K562 (cell line): ENCODE measurements around the gene FARSA. TPM values are rescaled to one million over a fixed set of nuclear protein-coding genes. Genes with fewer than 3 reads are reported as not detected.

Source experiments
- CEBPB ChIP-seq: fragments of 450-650 bp; IDR thresholded peaks from 2 replicates; pipeline ENCODE4 v1.6.1; 2016; ENCODE audit warnings: missing genetic modification characterization, missing compliant biosample characterization
- CHAMP1 ChIP-seq: fragments of 450-650 bp; IDR thresholded peaks from 2 replicates; pipeline ENCODE4 v1.6.1; 2016; ENCODE audit warnings: mild to moderate bottlenecking
- HMGN3 ChIP-seq: IDR thresholded peaks from 2 replicates; pipeline ENCODE4 v1.6.1; 2011; ENCODE audit warnings: borderline replicate concordance, low read depth, mild to moderate bottlenecking, mixed read lengths, low read length; ENCODE audit not compliant: insufficient read length; ENCODE audit errors: extremely low read depth
- KDM1A ChIP-seq, 2 experiments: fragments of 450-650 bp; IDR thresholded peaks; 2 replicates each; pipeline ENCODE4 v1.6.1; 2016; ENCODE audit warnings: mild to moderate bottlenecking in 2 of 2
- KDM2B ChIP-seq: fragments of 250-450 bp; sonication (Bioruptor Pico); IDR thresholded peaks from 2 replicates; pipeline ENCODE4 v1.8.0; 2021; ENCODE audit warnings: mild to moderate bottlenecking, moderate library complexity
- KHSRP ChIP-seq: fragments of 450-650 bp; IDR thresholded peaks from 2 replicates; pipeline ENCODE4 v1.6.1; 2017
- POLR2B ChIP-seq: fragments of 450-650 bp; IDR thresholded peaks from 2 replicates; pipeline ENCODE4 v1.6.1; 2018; ENCODE audit warnings: low read depth; ENCODE audit not compliant: partially characterized antibody
- SMARCA4 ChIP-seq: fragments of 450-650 bp; IDR thresholded peaks from 2 replicates; pipeline ENCODE4 v1.6.1; 2016
- SMARCB1 ChIP-seq: IDR thresholded peaks from 2 replicates; pipeline ENCODE4 v1.6.1; 2011; ENCODE audit warnings: improper control_type of control experiment, low read depth; ENCODE audit not compliant: insufficient read length
- SMC3 ChIP-seq: conservative IDR thresholded peaks from 2 replicates; pipeline ENCODE4 v1.6.1; 2011; ENCODE audit warnings: low read depth, low read length, improper control_type of control experiment; ENCODE audit not compliant: insufficient read depth
- SRSF7 ChIP-seq: fragments of 200-400 bp; formaldehyde crosslinking; optimal IDR thresholded peaks from 2 replicates; pipeline ENCODE3; 2017; ENCODE audit warnings: mild to moderate bottlenecking, low read depth, low read length
- TAF7 ChIP-seq: fragments of 450-650 bp; IDR thresholded peaks from 2 replicates; pipeline ENCODE4 v1.6.1; 2016; ENCODE audit warnings: missing genetic modification characterization, missing compliant biosample characterization
- ZNF140 ChIP-seq: fragments of 250-450 bp; sonication (Bioruptor Pico); IDR thresholded peaks from 2 replicates; pipeline ENCODE4 v1.8.0; 2021; ENCODE audit warnings: moderate library complexity, mild to moderate bottlenecking, inconsistent platforms
- ZNF217 ChIP-seq: sonication (generic); formaldehyde crosslinking; IDR thresholded peaks from 2 replicates; pipeline ENCODE4 v1.8.0; 2022; ENCODE audit warnings: mild to moderate bottlenecking, missing genetic modification reagents
- ZNF830 ChIP-seq: fragments of 250-450 bp; sonication (Bioruptor Pico); IDR thresholded peaks from 2 replicates; pipeline ENCODE4 v1.5.0; 2021; ENCODE audit warnings: mild to moderate bottlenecking
- polyA plus RNA-seq, 8 experiments: library from polyadenylated mRNA; depleted of rRNA in 4 of 8; stranded (reverse) in 5 of 8; unstranded in 3 of 8; fragments of >200 nt; fragmentation: Nextera tagmentation in 2 of 8; fragmentation: Illumina TruSeq in 1 of 8; extraction: Ambion mirVana in 2 of 8; extraction: Trizol in 1 of 8; gene quantifications; 2 replicates each; pipeline versions ENCODE4 v1.2.1 to v1.2.3, GENCODE V29; 2011 to 2014; ENCODE audit warnings: inconsistent platforms in 1 of 8, missing spikeins in 1 of 8
- total RNA-seq, 7 experiments: library from RNA; depleted of rRNA in 6 of 7; stranded (reverse); fragments of >200 nt in 6 of 7; fragmentation: Illumina TruSeq in 2 of 7; extraction: Trizol in 2 of 7; gene quantifications; 2 replicates each; pipeline versions ENCODE4 v1.2.1 to v1.2.3, GENCODE V29; 2011 to 2021; ENCODE audit warnings: low replicate concordance in 1 of 7
- TF ChIP-seq, protein P1 (sequence below): fragments of 250-450 bp; sonication (Bioruptor Pico); IDR thresholded peaks from 2 replicates; pipeline ENCODE4 v1.5.0; 2021
- TF ChIP-seq, protein P2 (sequence below): fragments of 250-450 bp; sonication (Bioruptor Pico); IDR thresholded peaks from 2 replicates; pipeline ENCODE4 v1.4.0; 2020; ENCODE audit warnings: mild to moderate bottlenecking, moderate library complexity

FARSA gene
- total and polyA plus RNA-seq, 9 of the 15 experiments (the other 6 are each of a cell fraction or from before 2014, with no cell fraction given), result 25.2 to 237 (median 89.6) TPM

- TF ChIP-seq CHAMP1 (no peak), SMC3 (no peak; the same call in 1 of the 2 replicates), POLR2B (peak; percentile 41), ZNF140 (CRISPR knock-in tag) (no peak), KDM2B (CRISPR knock-in tag) (no peak; the same call in 1 of the 2 replicates), TAF7 (tag) (no peak), SRSF7 (no peak), HMGN3 (peak; percentile 89), ZNF830 (CRISPR knock-in tag) (no peak), CEBPB (tag) (peak; percentile 75), KDM1A (IDR thresholded peaks at IDR 0.05) (no peak), SMARCA4 (no peak; the same call in 1 of the 2 replicates), KHSRP (no peak), SMARCB1 (no peak), ZNF217 (CRISPR knock-in tag) (no peak)
- TF ChIP-seq, protein P1, sequence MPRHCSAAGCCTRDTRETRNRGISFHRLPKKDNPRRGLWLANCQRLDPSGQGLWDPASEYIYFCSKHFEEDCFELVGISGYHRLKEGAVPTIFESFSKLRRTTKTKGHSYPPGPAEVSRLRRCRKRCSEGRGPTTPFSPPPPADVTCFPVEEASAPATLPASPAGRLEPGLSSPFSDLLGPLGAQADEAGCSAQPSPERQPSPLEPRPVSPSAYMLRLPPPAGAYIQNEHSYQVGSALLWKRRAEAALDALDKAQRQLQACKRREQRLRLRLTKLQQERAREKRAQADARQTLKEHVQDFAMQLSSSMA, result no peak
- TF ChIP-seq, protein P2, sequence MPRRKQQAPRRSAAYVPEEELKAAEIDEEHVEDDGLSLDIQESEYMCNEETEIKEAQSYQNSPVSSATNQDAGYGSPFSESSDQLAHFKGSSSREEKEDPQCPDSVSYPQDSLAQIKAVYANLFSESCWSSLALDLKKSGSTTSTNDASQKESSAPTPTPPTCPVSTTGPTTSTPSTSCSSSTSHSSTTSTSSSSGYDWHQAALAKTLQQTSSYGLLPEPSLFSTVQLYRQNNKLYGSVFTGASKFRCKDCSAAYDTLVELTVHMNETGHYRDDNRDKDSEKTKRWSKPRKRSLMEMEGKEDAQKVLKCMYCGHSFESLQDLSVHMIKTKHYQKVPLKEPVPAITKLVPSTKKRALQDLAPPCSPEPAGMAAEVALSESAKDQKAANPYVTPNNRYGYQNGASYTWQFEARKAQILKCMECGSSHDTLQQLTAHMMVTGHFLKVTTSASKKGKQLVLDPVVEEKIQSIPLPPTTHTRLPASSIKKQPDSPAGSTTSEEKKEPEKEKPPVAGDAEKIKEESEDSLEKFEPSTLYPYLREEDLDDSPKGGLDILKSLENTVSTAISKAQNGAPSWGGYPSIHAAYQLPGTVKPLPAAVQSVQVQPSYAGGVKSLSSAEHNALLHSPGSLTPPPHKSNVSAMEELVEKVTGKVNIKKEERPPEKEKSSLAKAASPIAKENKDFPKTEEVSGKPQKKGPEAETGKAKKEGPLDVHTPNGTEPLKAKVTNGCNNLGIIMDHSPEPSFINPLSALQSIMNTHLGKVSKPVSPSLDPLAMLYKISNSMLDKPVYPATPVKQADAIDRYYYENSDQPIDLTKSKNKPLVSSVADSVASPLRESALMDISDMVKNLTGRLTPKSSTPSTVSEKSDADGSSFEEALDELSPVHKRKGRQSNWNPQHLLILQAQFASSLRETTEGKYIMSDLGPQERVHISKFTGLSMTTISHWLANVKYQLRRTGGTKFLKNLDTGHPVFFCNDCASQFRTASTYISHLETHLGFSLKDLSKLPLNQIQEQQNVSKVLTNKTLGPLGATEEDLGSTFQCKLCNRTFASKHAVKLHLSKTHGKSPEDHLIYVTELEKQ (CRISPR knock-in tag), result no peak
These were observed 48.4 kb downstream of the FARSA start (continued) for GRCh38 chr19:12884926-12885748.
